ENCODE measurements around the gene MARCHF3. TPM values are rescaled to one million over a fixed set of nuclear protein-coding genes. Genes with fewer than 3 reads are reported as not detected.

Gene MARCHF3
- total and polyA plus RNA-seq, 2 of the 13 experiments (the other 11 are each of a cell fraction or from before 2014, with no cell fraction given), result 4.8 to 11.9 TPM

DNA sequence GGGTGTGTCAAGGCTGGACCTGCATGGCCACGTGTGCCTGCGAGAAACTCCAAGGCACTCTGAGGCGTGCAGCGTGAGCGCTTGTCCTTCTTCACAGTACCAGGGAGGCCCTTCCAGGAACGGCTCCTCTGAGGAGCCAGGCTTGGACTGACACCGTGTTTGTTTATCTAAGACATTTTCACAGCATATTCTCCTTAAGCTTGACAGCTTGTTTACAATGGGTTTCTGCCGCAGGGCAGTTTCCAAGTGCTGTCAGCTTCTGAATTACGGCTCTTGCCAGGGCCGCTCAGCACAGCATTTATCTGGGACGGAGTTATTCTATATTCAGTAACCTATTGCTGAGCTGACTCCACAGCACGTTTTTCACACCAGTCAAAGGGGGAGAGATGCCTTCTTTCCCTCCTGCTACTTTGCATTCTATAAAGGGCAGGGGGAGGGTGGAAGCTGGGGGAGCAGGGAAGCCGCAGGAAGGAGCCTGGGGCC, 155.0 kb downstream of the MARCHF3 start:
- no peak overlapping the region for H2AFZ ChIP-seq (ENCODE audit: low read length)
- H3K9me3 ChIP-seq (ENCODE audit: low read length), result no peaks in the 10 kb centered on the region
- CTCF ChIA-PET (ENCODE audit: low intra/inter-chr PET ratio, low total read pairs), result no interaction called here
- ATAC-seq (no peak), FAIRE-seq (no peak), DNase-seq (ENCODE audit: low spot score) (no peak)
- H3K79me2 ChIP-seq (ENCODE audit: insufficient read depth, low read length), result no peaks in the 10 kb centered on the region
- H3K9ac ChIP-seq (ENCODE audit: insufficient read depth, low read depth, low read length), result no peak overlapping the region
- H3K4me3 ChIP-seq (replicated peaks in 1 of 3; ENCODE audit: insufficient read depth in 1 of 3, low read depth in 2 of 3, low read length in 3 of 3), result no peak overlapping the region
- no peak overlapping the region for H3K4me2 ChIP-seq (ENCODE audit: low read depth, low read length)
- no peak overlapping the region for H3K27ac ChIP-seq (ENCODE audit: extremely low read length, insufficient read depth, low read length)
- intact Hi-C loops (cut with micrococcal nuclease; ENCODE audit: unreplicated experiment), result no loop called here
- no peaks in the 10 kb centered on the region for H4K20me1 ChIP-seq (ENCODE audit: insufficient read depth, low read length)
- H3K27me3 ChIP-seq (ENCODE audit: control insufficient read depth in 1 of 2, insufficient read depth in 2 of 2, low read length in 2 of 2), result no peaks in the 10 kb centered on the region
- in situ Hi-C loops (cut with HindIII; ENCODE audit: extremely low pct_ligation_motif_present, low pct_unique_long_range_greater_than_20kb), result no loop called here
- BruUV-seq (replicated peaks), result no TSS peak
- no peaks in the 10 kb centered on the region for H3K4me1 ChIP-seq (ENCODE audit: insufficient read depth, low read length)
- no peak for TF ChIP-seq NR1H2 (CRISPR knock-in tag; IDR thresholded peaks at IDR 0.05; ENCODE audit: borderline replicate concordance, low read depth)
- no peak for TF ChIP-seq RXRA (CRISPR knock-in tag; IDR thresholded peaks at IDR 0.05)
- no peak for TF ChIP-seq SUZ12 (IDR thresholded peaks at IDR 0.05; ENCODE audit: low read depth, low read length)
- TF ChIP-seq, protein P1, sequence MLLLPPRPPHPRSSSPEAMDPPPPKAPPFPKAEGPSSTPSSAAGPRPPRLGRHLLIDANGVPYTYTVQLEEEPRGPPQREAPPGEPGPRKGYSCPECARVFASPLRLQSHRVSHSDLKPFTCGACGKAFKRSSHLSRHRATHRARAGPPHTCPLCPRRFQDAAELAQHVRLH (CRISPR knock-in tag; IDR thresholded peaks at IDR 0.05; ENCODE audit: borderline replicate concordance, low read depth), result no peak
- TF ChIP-seq SNAI1 (CRISPR knock-in tag; IDR thresholded peaks at IDR 0.05; ENCODE audit: borderline replicate concordance), result no peak
- TF ChIP-seq TOPORS (CRISPR knock-in tag; IDR thresholded peaks at IDR 0.05), result no peak
- no peak for TF ChIP-seq KDM5A (IDR thresholded peaks at IDR 0.05; ENCODE audit: borderline replicate concordance, low read length)
- no peak for TF ChIP-seq ZNF274 (CRISPR knock-in tag; IDR thresholded peaks at IDR 0.05)
- no peak for TF ChIP-seq TEAD3 (CRISPR knock-in tag; optimal IDR thresholded peaks at IDR 0.05; ENCODE audit: borderline replicate concordance)
- no peak for TF ChIP-seq ZFP41 (CRISPR knock-in tag; IDR thresholded peaks at IDR 0.05; ENCODE audit: borderline replicate concordance)
- no peak for TF ChIP-seq ZFY (CRISPR knock-in tag; IDR thresholded peaks at IDR 0.05)
- POLR2A ChIA-PET, result no interaction called here
- WGBS (ENCODE audit: low lambda C conversion rate), result 88% methylated on average over 6 of the region's 13 CpGs
- H3K36me3 ChIP-seq (replicated peaks in 1 of 2; ENCODE audit: control insufficient read depth in 1 of 2, insufficient read depth in 2 of 2, low read length in 2 of 2), result peaks cover 0 to 4% of the 10 kb centered on the region in 2 experiments; a peak in 1 of 5 replicates
